ENCODE data around the gene ABHD18. TPM values are rescaled to one million over a fixed set of nuclear protein-coding genes. Genes with fewer than 3 reads are reported as not detected.

The ABHD18 gene
- total RNA-seq, 2 donors from 2014 or later: 18.6 to 20.8 TPM

GRCh38 chr4:128076464-128076863 lies 111.3 kb downstream of the ABHD18 start:
- no peak overlapping the region for H3K9ac ChIP-seq (ENCODE audit: low read depth in 2 of 2, low read length in 2 of 2)
- TF ChIP-seq CTCF (IDR thresholded peaks at IDR 0.05): no peak
- intact Hi-C loops (cut with DNase I): no loop called here
- H3K27ac ChIP-seq: no peak overlapping the region
- no peaks in the 10 kb centered on the region for H3K9me3 ChIP-seq
- H3K4me3 ChIP-seq: no peak overlapping the region
- no peak for DNase-seq
- no peaks in the 10 kb centered on the region for H3K36me3 ChIP-seq
- no peaks in the 10 kb centered on the region for H3K4me1 ChIP-seq
- no peaks in the 10 kb centered on the region for H3K27me3 ChIP-seq

Other genes starting within 250 kb of the ABHD18 start
- gene SLC25A31, start 235.0 kb upstream of the ABHD18 start, total RNA-seq: not detected
- 10 to 100 TPM in 1 of 2 donors, 1 to 10 TPM in 1; 5.3 to 17.7 TPM for gene HSPA4L, start 183.1 kb upstream of the ABHD18 start, total RNA-seq
- 10 to 100 TPM in 1 of 2 donors, 1 to 10 TPM in 1; 8.8 to 22.6 TPM for gene PLK4, start 84.5 kb upstream of the ABHD18 start, total RNA-seq
- 10 to 100 TPM; 19.9 to 22.0 TPM for gene MFSD8, start 233 bp upstream of the ABHD18 start, total RNA-seq
- 10 to 100 TPM; 28.8 to 29.5 TPM for gene LARP1B, start 95.9 kb downstream of the ABHD18 start, total RNA-seq